Gastroesophageal sphincter (tissue), 4 donors: ENCODE results near the gene ADRA2C. TPM values are rescaled to one million over a fixed set of nuclear protein-coding genes. Genes with fewer than 3 reads are reported as not detected.

Experiments used
- ATAC-seq: fragments of 150-250 bp; one replicate; pipeline ENCODE4 v1.9.1; 2016; ENCODE audit warnings: mild to moderate bottlenecking, moderate library complexity
- H3K27ac ChIP-seq, 4 donors: fragments of 200-600 bp; sonication (generic) in 3 of 4; 1 replicate in 3 of 4; 2 replicates in 1 of 4; pipeline ENCODE4 v1.5.1; 2016 to 2019
- H3K27me3 ChIP-seq: fragments of 200-600 bp; sonication (generic); one replicate; pipeline ENCODE4 v1.5.1; 2019
- H3K36me3 ChIP-seq, 2 donors: fragments of 200-600 bp; sonication (generic); one replicate each; pipeline ENCODE4 v1.5.1; 2019; ENCODE audit warnings: control low read depth in 1 of 2
- H3K4me1 ChIP-seq, 3 donors: fragments of 200-600 bp; sonication (generic); 1 replicate in 2 of 3; 2 replicates in 1 of 3; pipeline ENCODE4 v1.5.1; 2016 to 2019; ENCODE audit warnings: control low read depth in 2 of 3
- H3K4me3 ChIP-seq, 2 donors: fragments of 200-600 bp; sonication (generic); one replicate each; pipeline ENCODE4 v1.5.1; 2019; ENCODE audit warnings: mild to moderate bottlenecking in 1 of 2, moderate library complexity in 1 of 2
- H3K9me3 ChIP-seq, 3 donors: fragments of 200-600 bp; sonication (generic); one replicate each; pipeline ENCODE4 v1.5.1; 2017 to 2019; ENCODE audit warnings: control low read depth in 2 of 3
- CTCF ChIP-seq, 4 experiments: fragments of 200-600 bp in 2 of 4; fragments of 450-650 bp in 2 of 4; sonication (generic) in 1 of 4; IDR thresholded peaks; one replicate each; pipeline ENCODE4 v1.5.1; 2017 to 2019; ENCODE audit warnings: antibody characterized with exemption in 4 of 4, mild to moderate bottlenecking in 2 of 4, moderate library complexity in 2 of 4
- EP300 ChIP-seq: sonication (generic); formaldehyde crosslinking; IDR thresholded peaks from one replicate; pipeline ENCODE4 v1.6.1; 2017; ENCODE audit warnings: antibody characterized with exemption, mild to moderate bottlenecking
- POLR2A ChIP-seq, 2 donors: fragments of 450-650 bp; IDR thresholded peaks; one replicate each; pipeline ENCODE4 v1.6.1; 2017; ENCODE audit warnings: antibody characterized with exemption in 2 of 2, mild to moderate bottlenecking in 2 of 2, moderate library complexity in 1 of 2
- POLR2AphosphoS5 ChIP-seq: sonication (generic); formaldehyde crosslinking; IDR thresholded peaks from one replicate; pipeline ENCODE4 v1.6.1; 2017; ENCODE audit warnings: antibody characterized with exemption
- WGBS, 2 donors: methylation state at CpG; one replicate each; pipeline ENCODE4 v1.1.5; 2018; ENCODE audit warnings: low coverage in 1 of 2; 5-methylcytosine and 5-hydroxymethylcytosine counted together
- total RNA-seq, 4 donors: library from RNA; depleted of rRNA; stranded (reverse); fragments of >200 nt; gene quantifications; one replicate each; pipeline ENCODE4 v1.1.0, GENCODE V29; 2016

The ADRA2C gene
- total RNA-seq, 4 donors from 2014 or later: 1.2 to 26.5 (median 6.1) TPM

- H3K27ac ChIP-seq: no peak overlapping the region
- no peaks in the 10 kb centered on the region for H3K9me3 ChIP-seq
- 69 to 73% methylated on average over 16 to 17 of the region's 18 CpGs for WGBS, 2 donors
- H3K27me3 ChIP-seq: peaks cover 79% of the 10 kb centered on the region
- TF ChIP-seq CTCF (IDR thresholded peaks at IDR 0.05) (no peak), POLR2A (IDR thresholded peaks at IDR 0.05) (no peak)
- ATAC-seq: no peak
- no peaks in the 10 kb centered on the region for H3K36me3 ChIP-seq
- H3K4me3 ChIP-seq: no peak overlapping the region
- no peaks in the 10 kb centered on the region for H3K4me1 ChIP-seq
Observed at GRCh38 chr4:3809451-3810110, 43.4 kb downstream of the ADRA2C start.

GRCh38 chr4:3810111-3810680 is 44.0 kb downstream of the ADRA2C start:
- Histone ChIP-seq H3K36me3 (no peaks in the 10 kb centered on the region), H3K4me1 (no peaks in the 10 kb centered on the region), H3K9me3 (no peaks in the 10 kb centered on the region), H3K4me3 (no peak overlapping the region), H3K27me3 (peaks cover 74% of the 10 kb centered on the region), H3K27ac (no peak overlapping the region)
- ATAC-seq: no peak
- no peak for TF ChIP-seq POLR2AphosphoS5
- no peak for TF ChIP-seq POLR2A (IDR thresholded peaks at IDR 0.05)
- TF ChIP-seq EP300: no peak
- WGBS, 2 donors: no CpG with 5 or more reads among the region's 15 CpGs

- Histone ChIP-seq H3K4me3 (no peak overlapping the region), H3K4me1 (no peaks in the 10 kb centered on the region), H3K27ac (no peak overlapping the region), H3K27me3 (peaks cover 67% of the 10 kb centered on the region), H3K36me3 (no peaks in the 10 kb centered on the region), H3K9me3 (no peaks in the 10 kb centered on the region)
- no peak for ATAC-seq
- 51% methylated on average over 5 of the region's 20 CpGs; no CpG with 5 or more reads in 1 of the 2 donors for WGBS, 2 donors
- no peak for TF ChIP-seq EP300
- no peak for TF ChIP-seq POLR2A (IDR thresholded peaks at IDR 0.05)
- TF ChIP-seq POLR2AphosphoS5: no peak
- TF ChIP-seq CTCF (IDR thresholded peaks at IDR 0.05): no peak
Observed at GRCh38 chr4:3810796-3811485, 44.8 kb downstream of the ADRA2C start.

GRCh38 chr4:3811621-3812020 is 45.4 kb downstream of the ADRA2C start:
- no peak overlapping the region for H3K4me3 ChIP-seq
- H3K4me1 ChIP-seq: no peaks in the 10 kb centered on the region
- H3K36me3 ChIP-seq: no peaks in the 10 kb centered on the region
- no peak for ATAC-seq
- no CpG with 5 or more reads among the region's 6 CpGs for WGBS, 2 donors
- TF ChIP-seq POLR2AphosphoS5 (no peak), CTCF (IDR thresholded peaks at IDR 0.05) (no peak), POLR2A (IDR thresholded peaks at IDR 0.05) (no peak), EP300 (no peak)
- H3K9me3 ChIP-seq: peaks cover 0 to under 1% (median 0%) of the 10 kb centered on the region in 3 donors
- H3K27me3 ChIP-seq: peaks cover 60% of the 10 kb centered on the region
- no peak overlapping the region for H3K27ac ChIP-seq

- no peak overlapping the region for H3K4me3 ChIP-seq
- no peaks in the 10 kb centered on the region for H3K36me3 ChIP-seq
- no peaks in the 10 kb centered on the region for H3K4me1 ChIP-seq
- peaks cover 65% of the 10 kb centered on the region for H3K27me3 ChIP-seq
- 90% methylated on average over 2 of the region's 19 CpGs; no CpG with 5 or more reads in 1 of the 2 donors for WGBS, 2 donors
- no peak overlapping the region for H3K27ac ChIP-seq
- peaks cover 0 to 8% (median 0%) of the 10 kb centered on the region in 3 donors for H3K9me3 ChIP-seq
- no peak for TF ChIP-seq CTCF (IDR thresholded peaks at IDR 0.05)
- no peak for TF ChIP-seq POLR2A (IDR thresholded peaks at IDR 0.05)
- TF ChIP-seq POLR2AphosphoS5: no peak
- TF ChIP-seq EP300: no peak
- no peak for ATAC-seq
Observed at GRCh38 chr4:3812211-3812934, 46.2 kb downstream of the ADRA2C start.
